Testis (tissue), 2 donors: ENCODE results near the gene NCOR1.

Experiments used
- CTCF ChIP-seq, 3 experiments: fragments of 450-650 bp in 2 of 3; fragments of 200-600 bp in 1 of 3; sonication (generic) in 1 of 3; IDR thresholded peaks; one replicate each; pipeline ENCODE4 v1.5.1; 2016 to 2019; ENCODE audit warnings: antibody characterized with exemption in 3 of 3, mild to moderate bottlenecking in 2 of 3, moderate library complexity in 1 of 3
- POLR2A ChIP-seq: fragments of 450-650 bp; IDR thresholded peaks from one replicate; pipeline ENCODE4 v1.6.1; 2017; ENCODE audit warnings: antibody characterized with exemption, mild to moderate bottlenecking, moderate library complexity

GRCh38 chr17:16197276-16197675 lies 18.1 kb downstream of the NCOR1 start:
- TF ChIP-seq CTCF (IDR thresholded peaks at IDR 0.05) (no peak), POLR2A (no peak)
